VCaP (cell line): ENCODE measurements around the gene MYRIP.

Experiments
- H3K27ac ChIP-seq: fragments of 450-650 bp; 2 replicates; pipeline ENCODE4 v1.5.1; 2017
- TF ChIP-seq, protein P1 (sequence below): fragments of 450-650 bp; conservative IDR thresholded peaks from 2 replicates; pipeline ENCODE4 v1.5.1; 2017; ENCODE audit warnings: mild to moderate bottlenecking, moderate library complexity

The MYRIP gene

GRCh38 chr3:40099871-40100270, 290.5 kb downstream of the MYRIP start:
- no peak overlapping the region for H3K27ac ChIP-seq
- TF ChIP-seq, protein P1, sequence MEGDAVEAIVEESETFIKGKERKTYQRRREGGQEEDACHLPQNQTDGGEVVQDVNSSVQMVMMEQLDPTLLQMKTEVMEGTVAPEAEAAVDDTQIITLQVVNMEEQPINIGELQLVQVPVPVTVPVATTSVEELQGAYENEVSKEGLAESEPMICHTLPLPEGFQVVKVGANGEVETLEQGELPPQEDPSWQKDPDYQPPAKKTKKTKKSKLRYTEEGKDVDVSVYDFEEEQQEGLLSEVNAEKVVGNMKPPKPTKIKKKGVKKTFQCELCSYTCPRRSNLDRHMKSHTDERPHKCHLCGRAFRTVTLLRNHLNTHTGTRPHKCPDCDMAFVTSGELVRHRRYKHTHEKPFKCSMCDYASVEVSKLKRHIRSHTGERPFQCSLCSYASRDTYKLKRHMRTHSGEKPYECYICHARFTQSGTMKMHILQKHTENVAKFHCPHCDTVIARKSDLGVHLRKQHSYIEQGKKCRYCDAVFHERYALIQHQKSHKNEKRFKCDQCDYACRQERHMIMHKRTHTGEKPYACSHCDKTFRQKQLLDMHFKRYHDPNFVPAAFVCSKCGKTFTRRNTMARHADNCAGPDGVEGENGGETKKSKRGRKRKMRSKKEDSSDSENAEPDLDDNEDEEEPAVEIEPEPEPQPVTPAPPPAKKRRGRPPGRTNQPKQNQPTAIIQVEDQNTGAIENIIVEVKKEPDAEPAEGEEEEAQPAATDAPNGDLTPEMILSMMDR: no peak

DNA sequence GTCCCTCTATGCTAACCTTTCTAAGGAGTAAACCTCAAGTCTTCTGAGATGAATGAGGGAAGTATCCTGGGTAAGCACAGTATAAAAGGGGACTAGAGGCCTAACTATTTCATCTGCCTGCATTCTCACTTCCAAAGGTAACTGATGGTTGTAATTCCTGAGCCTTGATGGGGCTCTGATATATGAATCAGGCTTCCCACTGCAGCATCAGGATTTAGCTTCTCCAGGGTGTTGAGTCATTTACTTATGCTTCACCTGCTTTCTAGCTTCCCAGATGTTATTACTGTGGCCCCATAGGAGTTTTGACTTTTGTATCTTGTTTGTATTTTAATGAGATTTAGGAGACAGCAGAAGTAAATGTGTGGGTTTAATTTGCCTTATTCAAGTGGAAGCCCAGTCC, 292.8 kb downstream of the MYRIP start:
- TF ChIP-seq, protein P1: no peak
- no peak overlapping the region for H3K27ac ChIP-seq

DNA sequence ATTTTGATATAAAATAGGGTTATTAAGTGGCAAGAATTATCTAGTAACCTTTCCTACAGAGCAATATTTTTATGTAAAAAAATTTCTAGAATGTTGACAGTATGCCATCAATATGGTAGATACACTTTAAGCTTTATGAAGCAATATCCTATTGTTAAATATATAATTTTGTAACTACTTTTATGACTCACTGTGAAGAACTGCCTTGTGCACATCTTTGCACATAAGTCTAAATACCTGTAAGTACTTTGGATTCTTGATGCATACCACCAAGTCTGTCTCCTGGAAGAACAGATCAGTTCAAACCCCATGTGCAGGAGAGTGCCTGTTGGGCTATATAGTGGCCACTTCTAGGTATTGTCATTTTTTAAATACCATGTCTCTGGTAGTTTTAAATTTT, 294.4 kb downstream of the MYRIP start:
- TF ChIP-seq, protein P1: no peak
- no peak overlapping the region for H3K27ac ChIP-seq

- TF ChIP-seq, protein P1: no peak
- no peak overlapping the region for H3K27ac ChIP-seq
These were observed 295.0 kb downstream of the MYRIP start for GRCh38 chr3:40104441-40104840.

DNA sequence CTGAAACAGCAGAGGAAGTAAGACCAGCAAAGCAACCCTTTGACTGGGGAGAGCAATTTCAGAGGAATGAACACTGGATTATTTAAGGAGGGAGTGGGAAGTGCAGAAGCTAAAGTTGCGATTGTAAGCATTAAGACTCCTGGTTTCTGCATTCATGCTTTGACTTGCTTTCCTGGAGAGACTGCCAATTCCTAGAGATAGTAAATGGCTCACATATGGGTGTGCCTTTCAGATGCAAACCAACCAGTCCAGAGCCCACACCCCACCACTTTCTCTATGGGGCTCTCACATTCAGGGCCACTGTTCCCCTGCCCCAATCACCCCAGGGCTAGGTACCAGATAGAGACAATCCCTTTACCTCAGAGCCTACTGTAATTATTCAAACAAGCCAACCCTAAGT, 299.2 kb downstream of the MYRIP start:
- H3K27ac ChIP-seq: no peak overlapping the region
- TF ChIP-seq, protein P1: no peak

DNA sequence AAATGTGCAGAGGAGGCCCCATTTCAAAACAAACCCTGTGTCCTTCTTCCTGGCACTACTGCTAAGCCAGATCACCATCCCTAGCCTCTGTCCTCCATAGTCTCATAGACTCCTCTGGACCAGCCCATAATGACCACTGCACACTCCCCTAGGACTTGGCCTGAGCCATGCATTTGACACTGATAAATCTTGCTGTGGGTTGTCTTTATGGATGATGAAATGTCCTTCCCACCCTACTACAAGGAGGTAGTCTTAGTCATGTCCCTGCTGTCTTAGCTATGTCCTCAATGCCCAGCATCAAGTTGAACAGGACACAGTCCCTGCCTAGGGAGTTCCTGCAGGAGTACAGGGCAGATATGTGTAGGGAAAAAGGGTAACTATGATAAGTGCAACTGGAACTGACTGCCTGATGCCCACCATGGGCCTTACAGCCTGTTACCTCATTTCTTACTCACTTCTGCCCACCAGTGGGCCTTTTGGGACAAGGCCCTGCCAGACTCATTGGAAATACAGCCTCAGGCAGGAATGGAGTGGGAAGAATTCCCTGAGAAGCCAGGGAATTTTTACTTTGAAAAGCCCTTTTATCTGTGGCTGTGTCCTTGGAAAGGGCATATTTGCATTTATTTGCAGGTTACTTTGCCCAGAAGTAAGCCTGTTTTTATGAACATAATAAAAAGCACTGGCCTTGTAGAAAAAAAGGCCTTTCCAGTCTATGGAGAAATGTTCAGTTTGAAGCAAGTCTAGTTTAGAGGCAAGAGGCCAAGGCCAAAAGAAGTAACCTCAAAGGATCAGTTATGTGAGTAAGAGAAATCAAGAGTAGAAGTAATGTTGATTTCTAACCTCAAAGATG, 300.5 kb downstream of the MYRIP start:
- TF ChIP-seq, protein P1: peak; percentile 67
- no peak overlapping the region for H3K27ac ChIP-seq

- H3K27ac ChIP-seq: no peak overlapping the region
- TF ChIP-seq, protein P1: no peak
These were observed 307.2 kb downstream of the MYRIP start for GRCh38 chr3:40116478-40117177.
